Transverse colon (tissue), 4 donors: ENCODE measurements around the gene QKI. TPM values are rescaled to one million over a fixed set of nuclear protein-coding genes. Genes with fewer than 3 reads are reported as not detected.

ENCODE experiments used
- DNase-seq: peaks from one replicate; pipeline ENCODE4 v3.0.0-alpha.2; 2019
- H3K27ac ChIP-seq, 4 donors: fragments of 200-600 bp; sonication (generic); 2 replicates each; pipeline ENCODE4 v1.5.1; 2016 to 2018; ENCODE audit warnings: inconsistent platforms in 4 of 4
- H3K27me3 ChIP-seq: fragments of 200-600 bp; sonication (generic); 2 replicates; pipeline ENCODE4 v1.5.1; 2017; ENCODE audit warnings: inconsistent platforms
- H3K36me3 ChIP-seq, 4 donors: fragments of 200-600 bp; sonication (generic); 2 replicates each; pipeline ENCODE4 v1.5.1; 2017 to 2019; ENCODE audit warnings: inconsistent platforms in 4 of 4
- H3K4me1 ChIP-seq, 4 donors: fragments of 200-600 bp; sonication (generic); 2 replicates each; pipeline ENCODE4 v1.5.1; 2017 to 2020; ENCODE audit warnings: inconsistent platforms in 4 of 4
- H3K4me3 ChIP-seq, 4 donors: fragments of 200-600 bp; sonication (generic); 1 replicate in 1 of 4; 2 replicates in 3 of 4; pipeline versions ENCODE4 v1.5.1 to v1.6.1; 2017 to 2019; ENCODE audit warnings: inconsistent platforms in 4 of 4
- H3K9me3 ChIP-seq, 2 donors: fragments of 200-600 bp; sonication (generic); 2 replicates each; pipeline ENCODE4 v1.5.1; 2017 to 2019; ENCODE audit warnings: inconsistent platforms in 2 of 2
- EP300 ChIP-seq: sonication (generic); formaldehyde crosslinking; IDR thresholded peaks from one replicate; pipeline ENCODE4 v1.6.1; 2017; ENCODE audit warnings: antibody characterized with exemption, low read depth
- POLR2A ChIP-seq: fragments of 450-650 bp; IDR thresholded peaks from one replicate; pipeline ENCODE4 v1.6.1; 2016; ENCODE audit warnings: antibody characterized with exemption, mild to moderate bottlenecking, moderate library complexity
- POLR2AphosphoS5 ChIP-seq, 3 donors: sonication (generic); formaldehyde crosslinking; IDR thresholded peaks; one replicate each; pipeline ENCODE4 v1.6.1; 2016; ENCODE audit warnings: antibody characterized with exemption in 3 of 3
- WGBS, 2 donors: methylation state at CpG; one replicate each; pipeline ENCODE4 v1.1.5; 2018; ENCODE audit warnings: low coverage in 1 of 2; 5-methylcytosine and 5-hydroxymethylcytosine counted together
- in situ Hi-C, 4 donors: fragments of 200-750 bp; cut with MboI; loops; one replicate each; pipeline versions ENCODE4 v1.15.0 to v1.15.1; 2017; ENCODE audit warnings: low sequenced_read_pairs in 3 of 4, low pct_ligation_motif_present in 1 of 4, low pct_unique_long_range_greater_than_20kb in 1 of 4
- intact Hi-C: fragments of 100-400 bp; cut with DNase I; formaldehyde crosslinking; loops from one replicate; pipeline ENCODE4 v1.15.1; 2023; ENCODE audit warnings: low total_unique reads
- total RNA-seq, 4 donors: library from RNA; depleted of rRNA; stranded (reverse); fragments of >200 nt; gene quantifications; one replicate each; pipeline ENCODE4 v1.1.0, GENCODE V29; 2016
- TF ChIP-seq, protein P1 (sequence below), 5 experiments: fragments of 200-600 bp in 3 of 5; fragments of 450-650 bp in 2 of 5; sonication (generic) in 3 of 5; IDR thresholded peaks; 1 replicate in 2 of 5; 2 replicates in 3 of 5; pipeline ENCODE4 v1.5.1; 2016 to 2017; ENCODE audit warnings: antibody characterized with exemption in 5 of 5, inconsistent platforms in 3 of 5, mild to moderate bottlenecking in 2 of 5, moderate library complexity in 1 of 5

Gene QKI
- total RNA-seq, 4 donors from 2014 or later: 8.4 to 41.8 (median 22.7) TPM

DNA sequence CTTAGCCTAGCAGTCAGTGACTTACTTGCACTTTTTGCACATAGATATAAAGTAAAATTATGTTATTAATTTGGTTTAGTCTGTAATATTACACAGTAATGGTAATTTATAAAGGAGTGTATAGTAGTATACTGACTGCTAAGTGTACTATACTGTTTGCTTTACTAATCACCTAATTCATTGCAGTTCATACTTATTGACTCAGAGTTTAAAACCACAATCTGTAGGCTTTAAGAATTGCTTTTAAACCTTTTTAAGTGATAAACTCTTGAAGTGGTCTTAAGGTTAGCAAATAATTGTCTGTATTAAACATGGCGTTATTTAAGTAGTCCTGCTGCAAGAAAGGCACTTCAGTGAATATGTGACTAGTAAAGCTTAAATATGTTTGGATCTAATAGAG is 151.5 kb downstream of the QKI start:
- in situ Hi-C loops: no loop called here
- WGBS, 2 donors: 89 to 100% methylated on average over 1 of the region's 1 CpG
- H3K36me3 ChIP-seq: no peaks in the 10 kb centered on the region

DNA sequence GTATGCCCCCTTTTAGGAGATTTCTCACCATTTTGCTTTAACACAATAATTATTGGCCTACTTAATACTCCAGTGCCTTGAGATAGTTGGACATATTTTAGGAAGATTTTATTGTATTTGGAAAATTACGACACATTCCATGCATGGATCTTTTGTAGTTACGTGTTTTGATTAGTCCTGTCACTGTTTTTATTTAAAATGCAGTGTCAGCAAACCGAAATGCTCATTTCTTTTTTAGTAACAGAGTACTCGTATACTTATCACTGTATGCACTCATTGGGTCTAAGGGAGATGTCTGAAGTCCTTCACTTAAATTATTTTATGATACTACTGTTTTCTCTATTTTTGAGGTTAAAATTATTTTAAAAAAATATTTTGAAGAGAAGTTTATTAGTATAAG is 153.8 kb downstream of the QKI start:
- Histone ChIP-seq H3K9me3 (no peaks in the 10 kb centered on the region), H3K4me1 (no peaks in the 10 kb centered on the region), H3K4me3 (no peak overlapping the region), H3K27ac (no peak overlapping the region), H3K27me3 (no peaks in the 10 kb centered on the region), H3K36me3 (no peaks in the 10 kb centered on the region)
- TF ChIP-seq POLR2AphosphoS5 (IDR thresholded peaks at IDR 0.05): no peak
- in situ Hi-C loops (no loop called here), intact Hi-C loops (no loop called here)
- WGBS, 2 donors: 88 to 95% methylated on average over 4 of the region's 4 CpGs
- DNase-seq: no peak

More for the DNA sequence above, 151.5 kb downstream of the QKI start:
- Histone ChIP-seq H3K4me3 (no peak overlapping the region), H3K4me1 (no peaks in the 10 kb centered on the region), H3K9me3 (no peaks in the 10 kb centered on the region), H3K27ac (no peak overlapping the region), H3K27me3 (no peaks in the 10 kb centered on the region)
- no peak for DNase-seq
- no peak for TF ChIP-seq POLR2AphosphoS5 (IDR thresholded peaks at IDR 0.05)
- TF ChIP-seq, protein P1, sequence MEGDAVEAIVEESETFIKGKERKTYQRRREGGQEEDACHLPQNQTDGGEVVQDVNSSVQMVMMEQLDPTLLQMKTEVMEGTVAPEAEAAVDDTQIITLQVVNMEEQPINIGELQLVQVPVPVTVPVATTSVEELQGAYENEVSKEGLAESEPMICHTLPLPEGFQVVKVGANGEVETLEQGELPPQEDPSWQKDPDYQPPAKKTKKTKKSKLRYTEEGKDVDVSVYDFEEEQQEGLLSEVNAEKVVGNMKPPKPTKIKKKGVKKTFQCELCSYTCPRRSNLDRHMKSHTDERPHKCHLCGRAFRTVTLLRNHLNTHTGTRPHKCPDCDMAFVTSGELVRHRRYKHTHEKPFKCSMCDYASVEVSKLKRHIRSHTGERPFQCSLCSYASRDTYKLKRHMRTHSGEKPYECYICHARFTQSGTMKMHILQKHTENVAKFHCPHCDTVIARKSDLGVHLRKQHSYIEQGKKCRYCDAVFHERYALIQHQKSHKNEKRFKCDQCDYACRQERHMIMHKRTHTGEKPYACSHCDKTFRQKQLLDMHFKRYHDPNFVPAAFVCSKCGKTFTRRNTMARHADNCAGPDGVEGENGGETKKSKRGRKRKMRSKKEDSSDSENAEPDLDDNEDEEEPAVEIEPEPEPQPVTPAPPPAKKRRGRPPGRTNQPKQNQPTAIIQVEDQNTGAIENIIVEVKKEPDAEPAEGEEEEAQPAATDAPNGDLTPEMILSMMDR (IDR thresholded peaks at IDR 0.05): no peak
- TF ChIP-seq EP300: no peak
- TF ChIP-seq POLR2A: no peak
- intact Hi-C loops: no loop called here

DNA sequence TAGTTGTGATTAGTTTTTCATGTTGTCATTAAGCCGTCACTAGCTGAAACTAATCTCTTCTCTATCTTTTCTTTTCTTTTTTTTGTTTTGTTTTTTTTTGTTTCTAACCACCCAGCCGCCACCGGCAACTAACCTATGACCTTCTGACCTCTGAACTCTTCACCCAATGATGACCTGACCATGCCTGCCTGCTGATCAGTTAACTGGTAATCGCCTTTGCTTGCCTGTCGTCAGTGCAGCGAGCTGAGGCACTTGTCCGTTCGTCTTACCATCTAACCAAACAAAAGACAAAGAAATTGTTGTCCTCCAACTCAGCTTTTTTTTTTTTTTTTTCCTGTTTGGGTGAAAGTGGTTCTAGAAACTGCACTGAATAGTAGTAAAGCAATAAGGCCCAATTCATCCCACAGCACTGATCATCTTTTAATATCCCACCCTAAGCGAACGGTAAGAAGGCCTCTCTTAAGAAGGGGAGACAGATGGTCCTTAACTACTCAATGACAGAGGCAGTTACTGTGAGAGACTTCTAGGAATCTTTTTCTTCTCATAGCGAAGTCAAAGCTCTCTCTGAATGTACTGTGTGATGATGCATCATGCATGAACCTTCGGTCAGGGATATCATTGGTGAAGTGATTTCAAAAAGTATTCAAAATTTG is 156.2 kb downstream of the QKI start:
- no peak overlapping the region for H3K4me3 ChIP-seq
- no peak for DNase-seq
- 90 to 93% methylated on average over 7 to 12 of the region's 12 CpGs for WGBS, 2 donors
- intact Hi-C loops (no loop called here), in situ Hi-C loops (no loop called here)
- H3K27me3 ChIP-seq: no peaks in the 10 kb centered on the region
- H3K36me3 ChIP-seq: no peaks in the 10 kb centered on the region
- TF ChIP-seq POLR2AphosphoS5 (IDR thresholded peaks at IDR 0.05) (no peak), EP300 (no peak), POLR2A (no peak)
- TF ChIP-seq, protein P1 (IDR thresholded peaks at IDR 0.05): no peak
- H3K27ac ChIP-seq: no peak overlapping the region
- no peaks in the 10 kb centered on the region for H3K4me1 ChIP-seq
- no peaks in the 10 kb centered on the region for H3K9me3 ChIP-seq

DNA sequence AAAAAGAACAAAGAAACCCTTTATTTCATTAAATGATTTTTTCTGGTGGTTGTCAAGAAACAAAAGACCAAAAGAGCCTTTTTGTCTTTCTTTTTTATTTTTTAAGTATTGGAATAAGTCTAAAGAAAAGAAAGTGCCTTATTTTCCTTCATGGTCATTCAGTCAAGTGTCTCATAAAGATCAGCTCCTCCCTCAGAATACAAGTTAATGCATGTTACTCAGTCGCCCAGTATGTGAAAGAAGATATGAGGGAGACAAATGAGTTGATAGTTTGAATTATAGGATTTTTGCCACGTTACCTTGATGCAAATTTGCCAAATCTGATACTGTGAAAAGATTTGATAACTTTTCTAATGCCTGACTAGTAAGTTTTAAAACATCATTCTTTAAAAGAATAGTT is 157.2 kb downstream of the QKI start:
- H3K27ac ChIP-seq: no peak overlapping the region
- in situ Hi-C loops (no loop called here), intact Hi-C loops (no loop called here)
- no peak for DNase-seq
- H3K27me3 ChIP-seq: no peaks in the 10 kb centered on the region
- no peaks in the 10 kb centered on the region for H3K36me3 ChIP-seq
- no peaks in the 10 kb centered on the region for H3K9me3 ChIP-seq
- peaks cover 0 to 8% (median 2%) of the 10 kb centered on the region in 4 donors for H3K4me1 ChIP-seq
- no peak for TF ChIP-seq POLR2AphosphoS5 (IDR thresholded peaks at IDR 0.05)
- TF ChIP-seq, protein P1 (IDR thresholded peaks at IDR 0.05): no peak
- TF ChIP-seq POLR2A: no peak
- TF ChIP-seq EP300: no peak
- H3K4me3 ChIP-seq: no peak overlapping the region
- WGBS, 2 donors: 89 to 92% methylated on average over 2 of the region's 2 CpGs

DNA sequence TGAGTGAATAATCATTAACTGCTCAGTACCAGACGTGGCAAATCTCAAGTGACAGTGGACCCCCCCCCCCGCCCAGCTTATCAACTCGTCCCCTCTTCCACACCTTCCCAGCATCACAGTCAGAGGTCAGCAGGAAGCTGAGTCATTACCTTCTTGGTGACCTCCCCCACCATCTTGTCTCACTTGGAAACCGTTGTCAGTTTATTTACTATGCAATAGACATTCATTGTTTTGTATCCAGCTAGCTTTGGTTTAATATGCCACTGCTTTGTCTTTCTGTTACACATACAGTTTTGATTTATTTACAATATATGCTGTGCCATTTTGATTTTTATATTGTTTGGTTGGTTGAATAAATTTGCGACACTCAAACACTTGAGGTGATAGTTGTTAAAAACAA is 158.1 kb downstream of the QKI start:
- no peaks in the 10 kb centered on the region for H3K36me3 ChIP-seq
- no peak overlapping the region for H3K4me3 ChIP-seq
- peaks cover 0 to 14% (median 3%) of the 10 kb centered on the region in 4 donors for H3K4me1 ChIP-seq
- TF ChIP-seq POLR2AphosphoS5 (IDR thresholded peaks at IDR 0.05): no peak
- no peak for TF ChIP-seq EP300
- TF ChIP-seq, protein P1 (IDR thresholded peaks at IDR 0.05): no peak
- TF ChIP-seq POLR2A: no peak
- 57 to 59% methylated on average over 5 of the region's 5 CpGs for WGBS, 2 donors
- in situ Hi-C loops: no loop called here
- intact Hi-C loops: no loop called here
- no peak overlapping the region for H3K27ac ChIP-seq
- no peaks in the 10 kb centered on the region for H3K27me3 ChIP-seq
- DNase-seq: no peak
- no peaks in the 10 kb centered on the region for H3K9me3 ChIP-seq
